Keratinocyte (primary cell): ENCODE data around the gene DMPK. TPM values are rescaled to one million over a fixed set of nuclear protein-coding genes. Genes with fewer than 3 reads are reported as not detected.

Experiments used
- DNase-seq: peaks from one replicate; pipeline ENCODE4 v3.0.0-alpha.2; 2011; ENCODE audit warnings: low read depth, missing footprints, low spot score
- FAIRE-seq: peaks from 2 replicates; lab custom pipeline; 2011; peaks lifted over from hg19 to GRCh38; lab: Jason Lieb, UNC
- H2AFZ ChIP-seq: 2 replicates; pipeline ENCODE4 v1.6.0; 2012; ENCODE audit warnings: low read length, control low read depth, inconsistent platforms; ENCODE audit not compliant: control insufficient read depth
- H3K27ac ChIP-seq: 2 replicates; pipeline ENCODE4 v1.5.1; 2011; ENCODE audit warnings: low read length; ENCODE audit not compliant: control insufficient read depth, insufficient read depth
- H3K27me3 ChIP-seq: 3 replicates; pipeline ENCODE4 v1.6.0; 2011; ENCODE audit warnings: low read length; ENCODE audit not compliant: control insufficient read depth, insufficient read depth; ENCODE audit errors: extremely low read depth
- H3K36me3 ChIP-seq, 2 experiments: 2 replicates in 1 of 2; 3 replicates in 1 of 2; pipeline ENCODE4 v1.5.1; 2011; ENCODE audit warnings: low read length in 2 of 2, mild to moderate bottlenecking in 1 of 2; ENCODE audit not compliant: control insufficient read depth in 2 of 2, insufficient read depth in 2 of 2; ENCODE audit errors: extremely low read depth in 1 of 2
- H3K4me1 ChIP-seq: 3 replicates; pipeline ENCODE4 v1.5.1; 2011; ENCODE audit warnings: low read length; ENCODE audit not compliant: control insufficient read depth, insufficient read depth; ENCODE audit errors: extremely low read depth
- H3K4me2 ChIP-seq: 3 replicates; pipeline ENCODE4 v1.6.0; 2011; ENCODE audit warnings: low read depth, low read length; ENCODE audit not compliant: control insufficient read depth, insufficient read depth; ENCODE audit errors: extremely low read depth
- H3K4me3 ChIP-seq, 3 experiments: fragments of 200-600 bp in 1 of 3; sonication (generic) in 1 of 3; 2 replicates in 2 of 3; 3 replicates in 1 of 3; pipeline ENCODE4 v1.5.1; 2011 to 2016; ENCODE audit warnings: low read length in 3 of 3, mild to moderate bottlenecking in 3 of 3, control low read depth in 2 of 3, inconsistent platforms in 1 of 3, low read depth in 1 of 3, mixed read lengths in 1 of 3, mixed run types in 1 of 3, moderate library complexity in 1 of 3; ENCODE audit not compliant: control insufficient read depth in 2 of 3, insufficient read depth in 2 of 3; ENCODE audit errors: extremely low read depth in 1 of 3
- H3K79me2 ChIP-seq: 2 replicates; pipeline ENCODE4 v1.6.0; 2012; ENCODE audit warnings: low read length; ENCODE audit not compliant: control insufficient read depth, insufficient read depth
- H3K9ac ChIP-seq: 3 replicates; pipeline ENCODE4 v1.6.0; 2011; ENCODE audit warnings: low read length; ENCODE audit not compliant: control insufficient read depth, insufficient read depth; ENCODE audit errors: extremely low read depth
- H3K9me1 ChIP-seq: 3 replicates; pipeline ENCODE4 v1.6.0; 2011; ENCODE audit warnings: low read length; ENCODE audit not compliant: control insufficient read depth, insufficient read depth; ENCODE audit errors: extremely low read depth
- H3K9me3 ChIP-seq: 2 replicates; pipeline ENCODE4 v1.5.1; 2012; ENCODE audit warnings: low read depth, low read length; ENCODE audit not compliant: control insufficient read depth
- H4K20me1 ChIP-seq: 3 replicates; pipeline ENCODE4 v1.6.0; 2011; ENCODE audit warnings: low read length; ENCODE audit not compliant: control insufficient read depth, insufficient read depth; ENCODE audit errors: extremely low read depth
- EZH2 ChIP-seq: IDR thresholded peaks from one replicate; pipeline ENCODE4 v1.6.1; 2012; ENCODE audit warnings: inconsistent platforms, mild to moderate bottlenecking, low read length, moderate library complexity
- dilution Hi-C: fragments of 300-500 bp; cut with MboI; formaldehyde crosslinking; loops from one replicate; pipeline ENCODE4 v1.7.0; 2020; ENCODE audit warnings: low sequenced_read_pairs; ENCODE audit not compliant: extremely low pct_ligation_motif_present
- polyA plus RNA-seq, 5 experiments: library from polyadenylated mRNA; depleted of rRNA in 3 of 5; stranded (reverse) in 3 of 5; stranded (forward) in 1 of 5; unstranded in 1 of 5; fragments of >200 nt; gene quantifications; 1 replicate in 1 of 5; 2 replicates in 3 of 5; 3 replicates in 1 of 5; pipeline versions ENCODE4 v1.2.1 to v1.2.3, GENCODE V29; 2011 to 2012; ENCODE audit warnings: missing spikeins in 2 of 5, low read depth in 1 of 5, low replicate concordance in 1 of 5
- TF ChIP-seq, protein P1 (sequence below), 3 experiments: IDR thresholded peaks in 1 of 3; conservative IDR thresholded peaks in 1 of 3; optimal IDR thresholded peaks in 1 of 3; 2 replicates in 2 of 3; 3 replicates in 1 of 3; pipeline versions ENCODE3 to v1.5.1; 2011; ENCODE audit warnings: low read length in 3 of 3, mild to moderate bottlenecking in 3 of 3, moderate library complexity in 2 of 3, control low read depth in 1 of 3, inconsistent platforms in 1 of 3; ENCODE audit not compliant: insufficient read depth in 2 of 3; ENCODE audit errors: extremely low read depth in 1 of 3

Gene DMPK
- polyA plus RNA-seq, 1 donor (not counting 4 experiments of a cell fraction or from before 2014, with no cell fraction given) = 7.0 TPM

DNA sequence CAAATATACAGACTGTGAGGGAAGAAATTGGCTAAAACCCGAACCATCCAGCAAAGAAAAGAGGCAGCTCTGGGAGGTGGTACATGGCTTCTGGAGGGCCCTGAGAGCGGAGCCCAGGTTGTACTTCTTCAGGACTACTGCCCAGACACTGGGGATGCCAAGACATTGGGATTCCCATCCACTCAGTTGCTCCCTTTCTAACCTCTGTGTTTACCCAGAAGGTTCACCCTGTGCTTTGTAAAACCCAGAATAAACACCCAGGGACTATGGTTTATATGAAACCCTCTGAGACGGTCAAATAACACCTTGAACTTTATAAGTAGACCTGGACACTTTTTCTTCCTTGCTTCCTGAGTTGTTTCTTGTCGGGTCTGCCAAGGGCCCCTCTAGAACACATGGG is 39.3 kb downstream of the DMPK start:
- no peaks in the 10 kb centered on the region for H3K79me2 ChIP-seq
- H3K9ac ChIP-seq = no peak overlapping the region
- no peak overlapping the region for H3K4me2 ChIP-seq
- no peak overlapping the region for H3K27ac ChIP-seq
- no peak for DNase-seq
- no peaks in the 10 kb centered on the region for H3K4me1 ChIP-seq
- no peaks in the 10 kb centered on the region for H3K27me3 ChIP-seq
- no peak for TF ChIP-seq EZH2
- TF ChIP-seq, protein P1, sequence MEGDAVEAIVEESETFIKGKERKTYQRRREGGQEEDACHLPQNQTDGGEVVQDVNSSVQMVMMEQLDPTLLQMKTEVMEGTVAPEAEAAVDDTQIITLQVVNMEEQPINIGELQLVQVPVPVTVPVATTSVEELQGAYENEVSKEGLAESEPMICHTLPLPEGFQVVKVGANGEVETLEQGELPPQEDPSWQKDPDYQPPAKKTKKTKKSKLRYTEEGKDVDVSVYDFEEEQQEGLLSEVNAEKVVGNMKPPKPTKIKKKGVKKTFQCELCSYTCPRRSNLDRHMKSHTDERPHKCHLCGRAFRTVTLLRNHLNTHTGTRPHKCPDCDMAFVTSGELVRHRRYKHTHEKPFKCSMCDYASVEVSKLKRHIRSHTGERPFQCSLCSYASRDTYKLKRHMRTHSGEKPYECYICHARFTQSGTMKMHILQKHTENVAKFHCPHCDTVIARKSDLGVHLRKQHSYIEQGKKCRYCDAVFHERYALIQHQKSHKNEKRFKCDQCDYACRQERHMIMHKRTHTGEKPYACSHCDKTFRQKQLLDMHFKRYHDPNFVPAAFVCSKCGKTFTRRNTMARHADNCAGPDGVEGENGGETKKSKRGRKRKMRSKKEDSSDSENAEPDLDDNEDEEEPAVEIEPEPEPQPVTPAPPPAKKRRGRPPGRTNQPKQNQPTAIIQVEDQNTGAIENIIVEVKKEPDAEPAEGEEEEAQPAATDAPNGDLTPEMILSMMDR (optimal IDR thresholded peaks at IDR 0.05 in 1 of 3, IDR thresholded peaks at IDR 0.05 in 1 of 3, conservative IDR thresholded peaks at IDR 0.05 in 1 of 3; ENCODE audit: extremely low read depth in 1 of 3, insufficient read depth in 2 of 3, low read length in 3 of 3) = no peak
- no peaks in the 10 kb centered on the region for H4K20me1 ChIP-seq
- FAIRE-seq = no peak
- no peaks in the 10 kb centered on the region for H3K9me1 ChIP-seq
- no peaks in the 10 kb centered on the region for H3K36me3 ChIP-seq
- no peak overlapping the region for H2AFZ ChIP-seq
- dilution Hi-C loops = no loop called here
- no peak overlapping the region for H3K4me3 ChIP-seq
- H3K9me3 ChIP-seq = no peaks in the 10 kb centered on the region

DNA sequence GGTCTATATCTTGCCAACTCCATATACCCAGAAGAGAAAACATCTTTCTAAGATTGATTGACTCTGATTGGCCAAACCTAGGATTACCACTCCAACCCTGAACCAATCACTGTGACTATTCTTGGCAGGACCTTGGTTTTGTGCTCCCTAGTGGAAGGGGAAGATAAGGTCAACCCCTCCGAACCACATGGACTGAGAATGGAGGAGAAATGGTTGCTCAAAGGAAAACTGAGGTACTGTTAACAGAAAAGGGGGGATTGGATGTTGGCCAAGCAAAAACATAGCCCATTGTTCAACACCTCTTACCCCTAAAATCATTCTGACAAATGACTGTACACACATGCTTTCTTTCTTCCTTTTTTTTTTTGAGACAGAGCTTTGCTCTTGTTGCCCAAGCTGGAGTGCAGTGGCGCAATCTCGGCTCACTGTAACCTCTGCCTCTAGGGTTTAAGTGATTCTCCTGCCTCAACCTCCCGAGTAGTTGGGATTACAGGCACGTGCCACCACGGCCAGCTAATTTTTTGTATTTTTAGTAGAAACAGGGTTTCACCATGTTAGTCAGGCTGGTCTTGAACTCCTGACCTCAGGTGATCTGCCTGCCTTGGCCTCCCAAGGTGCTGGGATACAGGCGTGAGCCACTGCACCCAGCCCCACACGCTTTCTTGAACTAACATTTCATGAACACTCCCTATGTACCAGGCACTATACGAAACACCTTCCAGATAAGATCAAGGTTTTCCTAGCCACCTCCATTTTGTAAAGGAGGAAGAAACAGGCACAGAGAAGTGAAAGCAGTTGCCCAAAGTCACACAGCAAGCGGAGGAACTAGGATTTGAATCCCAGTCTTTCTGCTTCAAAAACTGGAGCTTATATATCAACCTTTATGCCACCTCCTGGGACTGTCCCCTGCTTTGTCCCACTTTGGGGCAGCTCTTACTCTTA is 42.5 kb downstream of the DMPK start:
- H4K20me1 ChIP-seq = no peaks in the 10 kb centered on the region
- H3K4me2 ChIP-seq = no peak overlapping the region
- no peaks in the 10 kb centered on the region for H3K27me3 ChIP-seq
- no peaks in the 10 kb centered on the region for H3K9me3 ChIP-seq
- DNase-seq (no peak), FAIRE-seq (no peak)
- no peaks in the 10 kb centered on the region for H3K9me1 ChIP-seq
- H3K36me3 ChIP-seq = no peaks in the 10 kb centered on the region
- no peak overlapping the region for H3K4me3 ChIP-seq
- dilution Hi-C loops = no loop called here
- no peak overlapping the region for H3K27ac ChIP-seq
- H3K79me2 ChIP-seq = no peaks in the 10 kb centered on the region
- no peak for TF ChIP-seq EZH2
- TF ChIP-seq, protein P1 (optimal IDR thresholded peaks at IDR 0.05 in 1 of 3, IDR thresholded peaks at IDR 0.05 in 1 of 3, conservative IDR thresholded peaks at IDR 0.05 in 1 of 3; ENCODE audit: extremely low read depth in 1 of 3, insufficient read depth in 2 of 3, low read length in 3 of 3) = no peak
- H2AFZ ChIP-seq = no peak overlapping the region
- H3K4me1 ChIP-seq = peaks cover 4% of the 10 kb centered on the region
- H3K9ac ChIP-seq = no peak overlapping the region
